Stomach (tissue), 4 donors: ENCODE measurements around the gene FRZB.

ENCODE experiments used
- CTCF ChIP-seq, 7 experiments: fragments of 450-650 bp in 4 of 7; fragments of 200-600 bp in 3 of 7; sonication (generic) in 3 of 7; IDR thresholded peaks; one replicate each; pipeline ENCODE4 v1.5.1; 2016 to 2019; ENCODE audit warnings: antibody characterized with exemption in 7 of 7, control low read depth in 2 of 7, mild to moderate bottlenecking in 1 of 7
- EP300 ChIP-seq: sonication (generic); formaldehyde crosslinking; IDR thresholded peaks from one replicate; pipeline ENCODE4 v1.6.1; 2017; ENCODE audit warnings: antibody characterized with exemption
- POLR2A ChIP-seq, 4 donors: fragments of 450-650 bp; IDR thresholded peaks; one replicate each; pipeline ENCODE4 v1.6.1; 2016; ENCODE audit warnings: antibody characterized with exemption in 4 of 4, control low read depth in 2 of 4, mild to moderate bottlenecking in 1 of 4, moderate library complexity in 1 of 4
- POLR2AphosphoS5 ChIP-seq, 3 donors: sonication (generic); formaldehyde crosslinking; IDR thresholded peaks; one replicate each; pipeline ENCODE4 v1.6.1; 2016; ENCODE audit warnings: antibody characterized with exemption in 3 of 3

- TF ChIP-seq POLR2A (IDR thresholded peaks at IDR 0.05), result no peak
- TF ChIP-seq CTCF (IDR thresholded peaks at IDR 0.05), result no peak
- no peak for TF ChIP-seq EP300
- TF ChIP-seq POLR2AphosphoS5 (IDR thresholded peaks at IDR 0.05), result no peak
These were observed 32.1 kb downstream of the FRZB start for GRCh38 chr2:182834293-182834692.
